Activated T-cell treated with anti-CD3 and anti-CD28 coated beads for 48 hours (primary cell): ENCODE measurements around the gene KCTD19.

Experiments used
- DNase-seq: peaks from one replicate; pipeline ENCODE4 v3.0.0-alpha.2; 2020; ENCODE audit warnings: low read depth

The KCTD19 gene

DNA sequence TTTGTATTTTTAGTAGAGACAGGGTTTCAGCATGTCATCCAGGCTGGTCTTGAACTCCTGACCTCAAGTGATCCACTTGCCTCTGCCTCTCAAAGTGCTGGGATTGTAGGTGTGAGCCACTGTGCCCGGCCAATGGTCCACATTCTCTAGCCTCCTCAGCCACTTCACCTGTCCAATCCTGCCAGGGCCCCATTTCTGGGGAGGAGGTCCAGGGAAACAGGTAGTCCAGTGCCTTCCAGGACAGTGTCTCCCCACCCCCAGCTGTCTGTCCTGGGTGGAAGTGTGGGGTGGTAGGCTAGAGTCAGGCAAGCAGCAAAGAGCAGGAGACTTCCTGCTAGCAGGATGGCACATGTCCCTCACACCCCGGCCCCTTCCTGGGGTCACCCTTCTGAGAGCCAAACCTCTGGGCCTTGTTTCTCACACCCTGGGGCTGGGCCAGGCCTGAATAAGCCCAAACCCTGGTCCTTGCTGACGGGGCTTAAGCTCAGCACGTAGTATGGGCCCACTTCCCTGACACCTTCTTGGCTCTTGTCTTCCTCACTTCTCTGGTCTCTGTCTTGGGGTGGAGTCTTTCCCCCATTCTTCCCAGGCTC, 84.3 kb downstream of the KCTD19 start:
- no peak for DNase-seq

DNA sequence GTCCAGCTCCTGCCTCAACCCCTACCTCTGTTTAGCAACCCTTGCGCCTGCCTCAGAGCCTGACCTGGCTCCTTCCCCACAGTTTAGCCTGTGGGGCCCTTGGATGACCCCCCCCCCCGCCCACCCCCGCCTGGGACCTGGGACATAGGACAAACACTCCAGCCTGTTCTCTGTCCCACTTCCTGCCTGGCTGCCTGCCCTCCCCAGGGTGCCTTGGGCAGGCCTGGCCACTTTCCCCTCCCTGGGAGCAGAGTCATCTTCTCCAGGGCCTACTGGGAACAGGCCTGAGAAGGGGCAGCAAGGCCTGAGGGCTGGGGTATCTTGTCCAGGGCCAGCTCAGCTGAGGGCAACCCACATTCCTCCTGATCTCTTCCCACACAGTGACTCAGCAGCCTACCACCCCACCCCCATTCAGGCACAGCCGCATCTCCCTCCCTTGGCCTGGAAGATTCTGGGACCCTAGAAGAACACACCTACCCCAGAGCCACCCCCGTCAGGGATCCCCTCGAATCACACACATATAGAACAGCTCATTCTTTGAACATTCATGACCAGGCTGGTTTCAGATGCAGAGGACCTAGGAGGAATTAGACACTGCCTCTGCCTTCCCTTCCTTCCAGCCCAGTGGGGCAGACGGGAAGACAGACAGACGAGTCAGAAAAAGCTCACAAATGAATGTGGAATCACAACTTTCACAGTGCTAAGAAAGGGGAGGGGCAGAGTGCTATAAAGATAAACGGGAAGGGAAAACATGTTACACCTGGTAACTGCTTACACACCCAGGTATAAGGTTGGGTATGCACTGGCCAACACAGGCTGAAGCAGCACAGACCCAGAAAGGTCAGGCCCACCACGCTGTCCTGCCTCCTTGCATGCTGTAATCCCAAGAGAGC, 85.3 kb downstream of the KCTD19 start:
- DNase-seq: no peak

DNA sequence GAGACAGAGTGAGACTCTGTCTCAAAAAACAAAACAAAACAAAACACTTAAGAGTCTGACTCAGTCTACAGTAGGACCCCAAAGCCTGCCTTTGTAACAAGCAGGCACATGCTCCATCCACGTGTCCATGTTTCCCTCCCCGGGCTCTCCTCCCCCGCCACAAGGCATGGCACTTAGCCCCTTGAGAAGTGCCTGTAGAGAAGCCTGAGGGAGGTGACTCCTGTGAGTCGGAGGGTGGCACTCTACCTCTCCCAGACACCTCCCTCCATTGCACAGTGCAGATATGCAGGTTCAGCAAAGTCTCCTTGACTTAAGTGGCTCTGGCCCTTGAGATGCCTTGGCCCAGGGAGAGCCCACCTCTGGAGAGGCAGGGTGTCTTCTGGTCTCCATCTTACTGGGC, 86.0 kb downstream of the KCTD19 start:
- no peak for DNase-seq
